HepG2 (cell line): ENCODE measurements around the gene THAP5. TPM values are rescaled to one million over a fixed set of nuclear protein-coding genes. Genes with fewer than 3 reads are reported as not detected.

Source experiments
- ATAC-seq: fragments of 200-7000 bp; cut with Tn5 transposase; 3 replicates; pipeline ENCODE4 v1.9.1; 2020; ENCODE audit warnings: mild to moderate bottlenecking, moderate library complexity
- BruUV-seq: library from RNA; stranded (reverse); fragments of 400-500 nt; replicated peaks from 2 replicates; lab custom pipeline; 2021; lab: Mats Ljungman, UMichigan
- CTCF ChIA-PET: fragments of 300-600 bp; formaldehyde crosslinking; extraction: SDS; loops from one replicate; lab custom pipeline; 2021; ENCODE audit warnings: low total read pairs, inconsistent platforms, low intra/inter-chr PET ratio; lab: Yijun Ruan, JAX
- POLR2A ChIA-PET: fragments of 350-600 bp; sonication (Branson Sonifier 250); formaldehyde crosslinking; loops from one replicate; lab custom pipeline; 2020; ENCODE audit warnings: antibody characterized with exemption, inconsistent platforms; lab: Yijun Ruan, JAX
- DNase-seq: peaks from one replicate; pipeline ENCODE4 v3.0.0-alpha.2; 2015; ENCODE audit warnings: low spot score
- FAIRE-seq: peaks from 3 replicates; lab custom pipeline; 2011; peaks lifted over from hg19 to GRCh38; lab: Jason Lieb, UNC
- H2AFZ ChIP-seq: one replicate; pipeline ENCODE4 v1.6.1; 2011; ENCODE audit warnings: low read length, inconsistent platforms
- H3K27ac ChIP-seq: fragments of 300-600 bp; 3 replicates; pipeline ENCODE4 v1.8.0; 2011; ENCODE audit warnings: mixed run types, mild to moderate bottlenecking, mixed read lengths, low read length, inconsistent platforms; ENCODE audit not compliant: insufficient read depth; ENCODE audit errors: extremely low read length
- H3K27me3 ChIP-seq, 2 experiments: fragments of 200-600 bp in 1 of 2; 2 replicates in 1 of 2; 3 replicates in 1 of 2; pipeline versions ENCODE4 v1.6.0 to v1.8.0; 2011; ENCODE audit warnings: low read length in 2 of 2, mild to moderate bottlenecking in 2 of 2, moderate library complexity in 2 of 2, inconsistent platforms in 1 of 2; ENCODE audit not compliant: insufficient read depth in 2 of 2, control insufficient read depth in 1 of 2
- H3K36me3 ChIP-seq, 2 experiments: fragments of 200-600 bp in 1 of 2; replicated peaks in 1 of 2; 2 replicates in 1 of 2; 3 replicates in 1 of 2; pipeline versions ENCODE4 v1.5.1 to v1.8.0; 2011; ENCODE audit warnings: low read length in 2 of 2, inconsistent platforms in 1 of 2; ENCODE audit not compliant: insufficient read depth in 2 of 2, control insufficient read depth in 1 of 2
- H3K4me1 ChIP-seq: 2 replicates; pipeline ENCODE4 v1.5.1; 2012; ENCODE audit warnings: low read length, inconsistent platforms; ENCODE audit not compliant: insufficient read depth
- H3K4me2 ChIP-seq: 2 replicates; pipeline ENCODE4 v1.6.0; 2011; ENCODE audit warnings: low read depth, low read length, inconsistent platforms
- H3K4me3 ChIP-seq, 3 experiments: fragments of 200-600 bp in 1 of 3; sonication (generic), shearing (Covaris generic) in 1 of 3; replicated peaks in 1 of 3; 2 replicates each; pipeline ENCODE4 v1.5.1; 2011 to 2016; ENCODE audit warnings: low read length in 3 of 3, inconsistent platforms in 2 of 3, low read depth in 2 of 3, mild to moderate bottlenecking in 2 of 3, control low read depth in 1 of 3, mixed read lengths in 1 of 3; ENCODE audit not compliant: insufficient read depth in 1 of 3
- H3K79me2 ChIP-seq: one replicate; pipeline ENCODE4 v1.6.1; 2011; ENCODE audit warnings: low read length, inconsistent platforms; ENCODE audit not compliant: insufficient read depth
- H3K9ac ChIP-seq: 2 replicates; pipeline ENCODE4 v1.6.0; 2011; ENCODE audit warnings: mild to moderate bottlenecking, low read depth, low read length, inconsistent platforms; ENCODE audit not compliant: insufficient read depth
- H3K9me3 ChIP-seq: 2 replicates; pipeline ENCODE4 v1.5.1; 2012; ENCODE audit warnings: mild to moderate bottlenecking, low read length
- H4K20me1 ChIP-seq: 2 replicates; pipeline ENCODE4 v1.6.0; 2011; ENCODE audit warnings: inconsistent platforms, mild to moderate bottlenecking, low read length, moderate library complexity; ENCODE audit not compliant: insufficient read depth
- CREB1 ChIP-seq, 2 experiments: fragments of 450-650 bp in 1 of 2; IDR thresholded peaks; 2 replicates each; pipeline ENCODE4 v1.6.1; 2016 to 2017; ENCODE audit warnings: control low read depth in 1 of 2, mild to moderate bottlenecking in 1 of 2, missing compliant biosample characterization in 1 of 2, missing genetic modification characterization in 1 of 2
- ZNF652 ChIP-seq: IDR thresholded peaks from 2 replicates; pipeline ENCODE4 v1.6.1; 2016; ENCODE audit warnings: low read depth, borderline replicate concordance
- WGBS: methylation state at CpG from one replicate; pipeline ENCODE4 v1.1.6; 2017; ENCODE audit warnings: low lambda C conversion rate; 5-methylcytosine and 5-hydroxymethylcytosine counted together
- in situ Hi-C: cut with HindIII; loops from 2 replicates; pipeline ENCODE4 v1.10.0; 2017; ENCODE audit warnings: low pct_unique_long_range_greater_than_20kb; ENCODE audit not compliant: extremely low pct_ligation_motif_present
- intact Hi-C: fragments of 100-400 bp; cut with micrococcal nuclease; formaldehyde crosslinking; loops from one replicate; pipeline ENCODE4 v1.10.0; 2022; ENCODE audit not compliant: unreplicated experiment
- polyA plus RNA-seq, 8 experiments: library from polyadenylated mRNA; depleted of rRNA in 3 of 8; stranded (reverse) in 7 of 8; unstranded in 1 of 8; fragments of >200 nt; fragmentation: Illumina TruSeq in 4 of 8; extraction: Trizol in 4 of 8; gene quantifications; 2 replicates each; pipeline versions ENCODE4 v1.2.1 to v1.2.3, GENCODE V29; 2011 to 2016; ENCODE audit warnings: low read depth in 4 of 8, missing spikeins in 1 of 8, mixed read lengths in 1 of 8; ENCODE audit not compliant: insufficient read depth in 1 of 8
- total RNA-seq, 5 experiments: library from RNA; depleted of rRNA; stranded (reverse); fragments of >200 nt; fragmentation: Illumina TruSeq; extraction: Trizol; gene quantifications; 2 replicates each; pipeline ENCODE4 v1.2.3, GENCODE V29; 2016; ENCODE audit warnings: low read depth in 1 of 5
- TF ChIP-seq, protein P1 (sequence below), 2 experiments: IDR thresholded peaks; 2 replicates each; pipeline ENCODE4 v1.6.1; 2011 to 2012; ENCODE audit warnings: low read length in 2 of 2, borderline replicate concordance in 1 of 2, low read depth in 1 of 2, mild to moderate bottlenecking in 1 of 2, moderate library complexity in 1 of 2

THAP5 gene
- total and polyA plus RNA-seq, 2 of the 13 experiments (the other 11 are each of a cell fraction or from before 2014, with no cell fraction given): 3.6 to 11.8 TPM

DNA sequence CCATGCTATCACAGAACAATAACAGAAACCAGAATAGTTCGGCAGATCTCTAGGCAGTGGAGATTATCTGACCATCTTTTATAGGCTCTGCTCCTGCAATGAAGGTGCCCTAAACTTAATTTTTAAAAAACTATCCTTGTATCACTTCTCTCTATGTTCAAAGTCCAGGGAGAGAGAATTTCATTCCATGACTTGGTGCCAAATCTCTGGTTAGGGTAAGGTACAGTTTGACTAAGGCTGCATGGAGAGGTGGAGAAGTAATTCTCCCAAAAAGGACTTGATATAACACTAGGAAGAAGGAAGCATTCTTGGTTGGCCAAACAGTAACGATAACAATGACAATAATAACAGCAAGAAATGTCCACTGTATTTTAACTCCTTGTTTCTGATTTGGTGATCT lies 40.1 kb upstream of the THAP5 start (continued):
- TF ChIP-seq, protein P1, sequence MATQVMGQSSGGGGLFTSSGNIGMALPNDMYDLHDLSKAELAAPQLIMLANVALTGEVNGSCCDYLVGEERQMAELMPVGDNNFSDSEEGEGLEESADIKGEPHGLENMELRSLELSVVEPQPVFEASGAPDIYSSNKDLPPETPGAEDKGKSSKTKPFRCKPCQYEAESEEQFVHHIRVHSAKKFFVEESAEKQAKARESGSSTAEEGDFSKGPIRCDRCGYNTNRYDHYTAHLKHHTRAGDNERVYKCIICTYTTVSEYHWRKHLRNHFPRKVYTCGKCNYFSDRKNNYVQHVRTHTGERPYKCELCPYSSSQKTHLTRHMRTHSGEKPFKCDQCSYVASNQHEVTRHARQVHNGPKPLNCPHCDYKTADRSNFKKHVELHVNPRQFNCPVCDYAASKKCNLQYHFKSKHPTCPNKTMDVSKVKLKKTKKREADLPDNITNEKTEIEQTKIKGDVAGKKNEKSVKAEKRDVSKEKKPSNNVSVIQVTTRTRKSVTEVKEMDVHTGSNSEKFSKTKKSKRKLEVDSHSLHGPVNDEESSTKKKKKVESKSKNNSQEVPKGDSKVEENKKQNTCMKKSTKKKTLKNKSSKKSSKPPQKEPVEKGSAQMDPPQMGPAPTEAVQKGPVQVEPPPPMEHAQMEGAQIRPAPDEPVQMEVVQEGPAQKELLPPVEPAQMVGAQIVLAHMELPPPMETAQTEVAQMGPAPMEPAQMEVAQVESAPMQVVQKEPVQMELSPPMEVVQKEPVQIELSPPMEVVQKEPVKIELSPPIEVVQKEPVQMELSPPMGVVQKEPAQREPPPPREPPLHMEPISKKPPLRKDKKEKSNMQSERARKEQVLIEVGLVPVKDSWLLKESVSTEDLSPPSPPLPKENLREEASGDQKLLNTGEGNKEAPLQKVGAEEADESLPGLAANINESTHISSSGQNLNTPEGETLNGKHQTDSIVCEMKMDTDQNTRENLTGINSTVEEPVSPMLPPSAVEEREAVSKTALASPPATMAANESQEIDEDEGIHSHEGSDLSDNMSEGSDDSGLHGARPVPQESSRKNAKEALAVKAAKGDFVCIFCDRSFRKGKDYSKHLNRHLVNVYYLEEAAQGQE (IDR thresholded peaks at IDR 0.05; ENCODE audit: borderline replicate concordance in 1 of 2, low read depth in 1 of 2, low read length in 2 of 2): no peak

DNA sequence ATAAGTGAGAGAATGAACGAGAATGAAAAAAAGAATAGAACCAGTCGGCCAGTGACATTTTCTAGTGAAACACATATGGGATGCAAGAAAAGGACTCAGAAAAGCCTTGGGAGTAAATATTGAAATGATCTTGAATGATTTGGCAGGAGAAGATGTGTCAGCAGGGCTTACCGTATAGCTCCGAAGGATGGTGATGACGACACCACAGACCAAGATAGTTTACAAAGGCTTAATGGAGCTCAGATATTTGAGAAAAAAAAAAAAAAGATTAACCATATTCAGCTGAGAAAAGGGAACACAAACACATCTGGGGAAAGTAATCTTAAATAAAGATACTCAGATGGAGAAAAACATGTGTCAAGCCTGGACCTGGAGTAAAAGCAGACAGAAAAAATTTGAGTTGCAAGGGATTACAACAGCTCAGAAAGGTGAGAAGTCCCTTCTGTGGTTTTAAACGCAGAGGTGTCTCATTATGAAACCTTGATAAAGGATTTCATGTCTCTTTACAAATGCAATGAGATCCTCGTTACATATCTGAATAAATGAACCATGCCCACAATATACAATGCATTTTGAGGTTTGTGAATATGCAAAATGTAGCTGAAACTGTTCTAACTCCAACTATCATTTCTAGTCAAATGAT lies 36.2 kb upstream of the THAP5 start:
- Histone ChIP-seq H3K9ac (no peak overlapping the region), H2AFZ (no peak overlapping the region), H3K79me2 (no peaks in the 10 kb centered on the region), H3K27ac (no peak overlapping the region), H3K4me1 (peaks cover 6% of the 10 kb centered on the region), H3K4me3 (no peak overlapping the region)
- BruUV-seq: no TSS peak
- in situ Hi-C loops: loop anchor here (25.0 kb wide), 1 partner anchor 1482 kb away; no protein-coding TSS in a partner anchor
- no peak for TF ChIP-seq ZNF652 (CRISPR knock-in tag)
- TF ChIP-seq CREB1 (IDR thresholded peaks at IDR 0.05): peak; percentile 38; the same call in 1 of the 2 replicates
- no peak for TF ChIP-seq CREB1 (CRISPR knock-in tag; IDR thresholded peaks at IDR 0.05)
- TF ChIP-seq, all 625 proteins: peak for 1
- intact Hi-C loops: no loop called here
- WGBS: 27% methylated on average over 7 of the region's 7 CpGs
- Histone ChIP-seq H3K27me3 (0 out of 5 replicates have a peak, but pooled peaks cover 0 to 4% of the 10 kb centered on the region in 2 experiments), H3K36me3 (no peaks in the 10 kb centered on the region), H3K9me3 (no peaks in the 10 kb centered on the region), H4K20me1 (no peaks in the 10 kb centered on the region), H3K4me2 (no peak overlapping the region)
- ATAC-seq: no peak
- DNase-seq: no peak
- no peak for FAIRE-seq
- ChIA-PET POLR2A (no interaction called here), CTCF (no interaction called here)
